Measurements from ENCODE around the gene BEST2.

GRCh38 chr19:12731337-12731736, 20.3 kb upstream of the BEST2 start:
- TF ChIP-seq CTCF (IDR thresholded peaks at IDR 0.05): no peak
- no peak for TF ChIP-seq POLR2A (IDR thresholded peaks at IDR 0.05)

All from heart left ventricle (tissue), 13 donors.